GM12878 (cell line): Measurements from ENCODE around the gene AMN.
"Not testable (repeated sequence)": the region's sequence is repeated elsewhere in the genome, so short reads cannot be mapped to it uniquely, and the experiment has no call there.

Experiments
- CTCF ChIP-seq, 3 experiments: IDR thresholded peaks in 2 of 3; conservative IDR thresholded peaks in 1 of 3; 2 replicates each; pipeline ENCODE4 v1.5.1; 2011; ENCODE audit warnings: low read depth in 3 of 3, low read length in 3 of 3, mild to moderate bottlenecking in 3 of 3, control low read depth in 2 of 3, moderate library complexity in 2 of 3, inconsistent platforms in 1 of 3, mixed read lengths in 1 of 3; ENCODE audit not compliant: control insufficient read depth in 2 of 3, insufficient read depth in 1 of 3; ENCODE audit errors: extremely low read depth in 1 of 3
- ETV6 ChIP-seq, 2 experiments: fragments of 450-650 bp in 1 of 2; IDR thresholded peaks in 1 of 2; conservative IDR thresholded peaks in 1 of 2; 2 replicates each; pipeline ENCODE4 v1.6.1; 2014; ENCODE audit warnings: antibody characterized with exemption in 1 of 2, borderline replicate concordance in 1 of 2, low read depth in 1 of 2, mild to moderate bottlenecking in 1 of 2, moderate library complexity in 1 of 2
- EZH2 ChIP-seq: IDR thresholded peaks from 2 replicates; pipeline ENCODE4 v1.6.1; 2012; ENCODE audit warnings: low read depth, mild to moderate bottlenecking, control low read depth, inconsistent platforms, low read length, borderline replicate concordance; ENCODE audit not compliant: control insufficient read depth
- HDAC2 ChIP-seq: fragments of 200-600 bp; sonication (generic); IDR thresholded peaks from 2 replicates; pipeline ENCODE4 v1.6.1; 2017
- ZBTB33 ChIP-seq: fragments of 450-650 bp; IDR thresholded peaks from 2 replicates; pipeline ENCODE4 v1.6.1; 2017; ENCODE audit warnings: mild to moderate bottlenecking
- TF ChIP-seq, protein P1 (sequence below): IDR thresholded peaks from 2 replicates; pipeline ENCODE4 v1.6.1; 2012; ENCODE audit warnings: mild to moderate bottlenecking, low read depth, low read length

DNA sequence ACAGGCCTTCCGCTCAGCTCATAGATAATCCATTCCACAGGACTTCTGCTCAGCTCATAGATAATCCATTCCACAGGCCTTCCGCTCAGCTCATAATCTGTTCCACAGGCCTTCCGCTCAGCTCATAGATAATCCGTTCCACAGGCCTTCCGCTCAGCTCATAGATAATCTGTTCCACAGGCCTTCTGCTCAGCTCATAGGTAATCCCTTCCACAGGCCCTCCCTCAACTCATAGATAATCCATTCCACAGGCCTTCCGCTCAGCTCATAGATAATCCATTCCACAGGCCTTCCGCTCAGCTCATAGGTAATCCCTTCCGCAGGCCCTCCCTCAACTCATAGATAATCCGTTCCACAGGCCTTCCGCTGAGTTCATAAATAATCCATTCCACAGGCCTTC, 45.0 kb upstream of the AMN start:
- not testable (repeated sequence) for TF ChIP-seq HDAC2; ZBTB33; CTCF (IDR thresholded peaks at IDR 0.05 in 2 of 3, conservative IDR thresholded peaks at IDR 0.05 in 1 of 3; ENCODE audit: control insufficient read depth in 2 of 3, extremely low read depth in 1 of 3, insufficient read depth in 1 of 3, low read depth in 3 of 3, low read length in 3 of 3); EZH2; ETV6 (conservative IDR thresholded peaks at IDR 0.05 in 1 of 2, IDR thresholded peaks at IDR 0.05 in 1 of 2; ENCODE audit: borderline replicate concordance in 1 of 2, low read depth in 1 of 2)
- TF ChIP-seq, protein P1, sequence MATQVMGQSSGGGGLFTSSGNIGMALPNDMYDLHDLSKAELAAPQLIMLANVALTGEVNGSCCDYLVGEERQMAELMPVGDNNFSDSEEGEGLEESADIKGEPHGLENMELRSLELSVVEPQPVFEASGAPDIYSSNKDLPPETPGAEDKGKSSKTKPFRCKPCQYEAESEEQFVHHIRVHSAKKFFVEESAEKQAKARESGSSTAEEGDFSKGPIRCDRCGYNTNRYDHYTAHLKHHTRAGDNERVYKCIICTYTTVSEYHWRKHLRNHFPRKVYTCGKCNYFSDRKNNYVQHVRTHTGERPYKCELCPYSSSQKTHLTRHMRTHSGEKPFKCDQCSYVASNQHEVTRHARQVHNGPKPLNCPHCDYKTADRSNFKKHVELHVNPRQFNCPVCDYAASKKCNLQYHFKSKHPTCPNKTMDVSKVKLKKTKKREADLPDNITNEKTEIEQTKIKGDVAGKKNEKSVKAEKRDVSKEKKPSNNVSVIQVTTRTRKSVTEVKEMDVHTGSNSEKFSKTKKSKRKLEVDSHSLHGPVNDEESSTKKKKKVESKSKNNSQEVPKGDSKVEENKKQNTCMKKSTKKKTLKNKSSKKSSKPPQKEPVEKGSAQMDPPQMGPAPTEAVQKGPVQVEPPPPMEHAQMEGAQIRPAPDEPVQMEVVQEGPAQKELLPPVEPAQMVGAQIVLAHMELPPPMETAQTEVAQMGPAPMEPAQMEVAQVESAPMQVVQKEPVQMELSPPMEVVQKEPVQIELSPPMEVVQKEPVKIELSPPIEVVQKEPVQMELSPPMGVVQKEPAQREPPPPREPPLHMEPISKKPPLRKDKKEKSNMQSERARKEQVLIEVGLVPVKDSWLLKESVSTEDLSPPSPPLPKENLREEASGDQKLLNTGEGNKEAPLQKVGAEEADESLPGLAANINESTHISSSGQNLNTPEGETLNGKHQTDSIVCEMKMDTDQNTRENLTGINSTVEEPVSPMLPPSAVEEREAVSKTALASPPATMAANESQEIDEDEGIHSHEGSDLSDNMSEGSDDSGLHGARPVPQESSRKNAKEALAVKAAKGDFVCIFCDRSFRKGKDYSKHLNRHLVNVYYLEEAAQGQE = not testable (repeated sequence)
